ENCODE measurements around the gene ESM1. TPM values are rescaled to one million over a fixed set of nuclear protein-coding genes. Genes with fewer than 3 reads are reported as not detected.

The ESM1 gene
- polyA plus RNA-seq, 2 of the 4 experiments (the other 2 are of a cell fraction): not detected

DNA sequence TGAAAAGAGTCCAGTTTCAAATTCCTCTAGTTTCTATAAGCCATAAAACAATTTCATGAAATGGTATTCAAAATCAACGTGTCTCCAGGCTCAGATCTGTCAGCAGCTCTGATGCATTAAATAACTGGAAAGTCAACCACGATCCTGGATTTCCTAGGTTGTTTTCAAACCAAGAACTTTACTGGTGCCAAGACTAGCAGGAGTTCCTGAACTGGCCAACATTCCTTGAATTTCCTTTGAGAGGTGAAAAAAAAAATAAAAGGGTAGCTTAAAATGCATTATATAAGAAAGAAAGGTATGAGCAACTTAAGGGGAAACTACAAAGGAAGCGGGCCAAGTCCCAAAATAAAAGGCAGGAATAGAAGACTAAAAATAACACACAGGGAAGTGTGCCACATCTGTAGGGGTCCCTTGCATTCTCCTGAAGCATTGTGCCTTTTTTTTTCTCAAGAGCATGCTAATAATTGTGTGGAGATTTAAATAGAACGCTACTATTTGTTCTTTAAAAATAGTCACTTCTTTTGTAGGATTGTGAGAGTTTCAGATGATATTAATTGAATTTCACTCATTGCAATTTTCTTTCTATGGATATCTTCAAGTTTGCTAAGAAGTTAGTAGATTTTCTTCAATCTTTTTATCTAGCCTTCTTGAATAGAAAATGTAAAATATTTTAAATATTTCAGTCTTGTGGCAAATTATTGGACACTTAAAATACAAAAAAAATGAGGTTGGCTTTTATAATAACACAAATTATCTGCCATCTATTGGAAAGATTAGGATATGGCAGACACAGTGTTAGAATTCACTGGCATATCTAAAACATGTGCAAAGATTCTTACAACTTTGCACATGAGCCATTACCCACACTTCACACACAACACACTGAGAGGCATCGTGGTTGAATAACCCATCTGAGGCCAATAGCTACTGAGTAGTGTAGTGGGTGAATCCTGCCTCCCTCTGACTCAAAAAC lies 15.3 kb downstream of the ESM1 start:
- ATAC-seq (no peak), DNase-seq (ENCODE audit: low read depth in 1 of 2, low spot score in 1 of 2) (no peak), FAIRE-seq (no peak)
- Histone ChIP-seq H3K27ac (no peak overlapping the region), H3K4me3 (no peak overlapping the region), H3K4me2 (no peak overlapping the region), H3K9me3 (no peaks in the 10 kb centered on the region), H3K4me1 (no peaks in the 10 kb centered on the region)
- CTCF ChIA-PET: interaction anchor here (0.6 to 1.1 kb wide), 3 partner anchors 12 to 189 kb away, joined by 3 read pairs; no protein-coding TSS in a partner anchor
- POLR2A ChIA-PET: no interaction called here
- TF ChIP-seq RAD21 (conservative IDR thresholded peaks at IDR 0.05 in 1 of 2, IDR thresholded peaks at IDR 0.05 in 1 of 2) (no peak), HOXB5 (CRISPR knock-in tag; IDR thresholded peaks at IDR 0.05) (no peak), FOXS1 (CRISPR knock-in tag; IDR thresholded peaks at IDR 0.05) (no peak), MYC (IDR thresholded peaks at IDR 0.05; ENCODE audit: borderline replicate concordance, low read length) (no peak), KDM1A (IDR thresholded peaks at IDR 0.05; ENCODE audit: low read depth) (no peak), HEYL (CRISPR knock-in tag; IDR thresholded peaks at IDR 0.05) (no peak), POLR2A (IDR thresholded peaks at IDR 0.05; ENCODE audit: low read length) (no peak), ZFP36 (IDR thresholded peaks at IDR 0.05; ENCODE audit: borderline replicate concordance, partially characterized antibody) (no peak), GATA3 (IDR thresholded peaks at IDR 0.05; ENCODE audit: borderline replicate concordance) (no peak), ZSCAN20 (CRISPR knock-in tag; IDR thresholded peaks at IDR 0.05) (no peak), CHD2 (IDR thresholded peaks at IDR 0.05; ENCODE audit: low read length, partially characterized antibody) (no peak), FOSB (CRISPR knock-in tag; IDR thresholded peaks at IDR 0.05) (no peak)
- TF ChIP-seq, protein P1, sequence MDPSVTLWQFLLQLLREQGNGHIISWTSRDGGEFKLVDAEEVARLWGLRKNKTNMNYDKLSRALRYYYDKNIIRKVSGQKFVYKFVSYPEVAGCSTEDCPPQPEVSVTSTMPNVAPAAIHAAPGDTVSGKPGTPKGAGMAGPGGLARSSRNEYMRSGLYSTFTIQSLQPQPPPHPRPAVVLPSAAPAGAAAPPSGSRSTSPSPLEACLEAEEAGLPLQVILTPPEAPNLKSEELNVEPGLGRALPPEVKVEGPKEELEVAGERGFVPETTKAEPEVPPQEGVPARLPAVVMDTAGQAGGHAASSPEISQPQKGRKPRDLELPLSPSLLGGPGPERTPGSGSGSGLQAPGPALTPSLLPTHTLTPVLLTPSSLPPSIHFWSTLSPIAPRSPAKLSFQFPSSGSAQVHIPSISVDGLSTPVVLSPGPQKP (IDR thresholded peaks at IDR 0.05; ENCODE audit: low read depth, low read length): no peak
- TF ChIP-seq, protein P2, sequence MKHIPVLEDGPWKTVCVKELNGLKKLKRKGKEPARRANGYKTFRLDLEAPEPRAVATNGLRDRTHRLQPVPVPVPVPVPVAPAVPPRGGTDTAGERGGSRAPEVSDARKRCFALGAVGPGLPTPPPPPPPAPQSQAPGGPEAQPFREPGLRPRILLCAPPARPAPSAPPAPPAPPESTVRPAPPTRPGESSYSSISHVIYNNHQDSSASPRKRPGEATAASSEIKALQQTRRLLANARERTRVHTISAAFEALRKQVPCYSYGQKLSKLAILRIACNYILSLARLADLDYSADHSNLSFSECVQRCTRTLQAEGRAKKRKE (CRISPR knock-in tag; IDR thresholded peaks at IDR 0.05; ENCODE audit: low read depth): no peak
- TF ChIP-seq, protein P3, sequence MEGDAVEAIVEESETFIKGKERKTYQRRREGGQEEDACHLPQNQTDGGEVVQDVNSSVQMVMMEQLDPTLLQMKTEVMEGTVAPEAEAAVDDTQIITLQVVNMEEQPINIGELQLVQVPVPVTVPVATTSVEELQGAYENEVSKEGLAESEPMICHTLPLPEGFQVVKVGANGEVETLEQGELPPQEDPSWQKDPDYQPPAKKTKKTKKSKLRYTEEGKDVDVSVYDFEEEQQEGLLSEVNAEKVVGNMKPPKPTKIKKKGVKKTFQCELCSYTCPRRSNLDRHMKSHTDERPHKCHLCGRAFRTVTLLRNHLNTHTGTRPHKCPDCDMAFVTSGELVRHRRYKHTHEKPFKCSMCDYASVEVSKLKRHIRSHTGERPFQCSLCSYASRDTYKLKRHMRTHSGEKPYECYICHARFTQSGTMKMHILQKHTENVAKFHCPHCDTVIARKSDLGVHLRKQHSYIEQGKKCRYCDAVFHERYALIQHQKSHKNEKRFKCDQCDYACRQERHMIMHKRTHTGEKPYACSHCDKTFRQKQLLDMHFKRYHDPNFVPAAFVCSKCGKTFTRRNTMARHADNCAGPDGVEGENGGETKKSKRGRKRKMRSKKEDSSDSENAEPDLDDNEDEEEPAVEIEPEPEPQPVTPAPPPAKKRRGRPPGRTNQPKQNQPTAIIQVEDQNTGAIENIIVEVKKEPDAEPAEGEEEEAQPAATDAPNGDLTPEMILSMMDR (IDR thresholded peaks at IDR 0.05): no peak
- TF ChIP-seq, protein P4, sequence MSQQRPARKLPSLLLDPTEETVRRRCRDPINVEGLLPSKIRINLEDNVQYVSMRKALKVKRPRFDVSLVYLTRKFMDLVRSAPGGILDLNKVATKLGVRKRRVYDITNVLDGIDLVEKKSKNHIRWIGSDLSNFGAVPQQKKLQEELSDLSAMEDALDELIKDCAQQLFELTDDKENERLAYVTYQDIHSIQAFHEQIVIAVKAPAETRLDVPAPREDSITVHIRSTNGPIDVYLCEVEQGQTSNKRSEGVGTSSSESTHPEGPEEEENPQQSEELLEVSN (IDR thresholded peaks at IDR 0.05; ENCODE audit: borderline replicate concordance, low read depth): no peak
- TF ChIP-seq, protein P5, sequence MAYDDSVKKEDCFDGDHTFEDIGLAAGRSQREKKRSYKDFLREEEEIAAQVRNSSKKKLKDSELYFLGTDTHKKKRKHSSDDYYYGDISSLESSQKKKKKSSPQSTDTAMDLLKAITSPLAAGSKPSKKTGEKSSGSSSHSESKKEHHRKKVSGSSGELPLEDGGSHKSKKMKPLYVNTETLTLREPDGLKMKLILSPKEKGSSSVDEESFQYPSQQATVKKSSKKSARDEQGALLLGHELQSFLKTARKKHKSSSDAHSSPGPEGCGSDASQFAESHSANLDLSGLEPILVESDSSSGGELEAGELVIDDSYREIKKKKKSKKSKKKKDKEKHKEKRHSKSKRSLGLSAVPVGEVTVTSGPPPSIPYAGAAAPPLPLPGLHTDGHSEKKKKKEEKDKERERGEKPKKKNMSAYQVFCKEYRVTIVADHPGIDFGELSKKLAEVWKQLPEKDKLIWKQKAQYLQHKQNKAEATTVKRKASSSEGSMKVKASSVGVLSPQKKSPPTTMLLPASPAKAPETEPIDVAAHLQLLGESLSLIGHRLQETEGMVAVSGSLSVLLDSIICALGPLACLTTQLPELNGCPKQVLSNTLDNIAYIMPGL (CRISPR knock-in tag; IDR thresholded peaks at IDR 0.05; ENCODE audit: borderline replicate concordance): no peak
- WGBS (ENCODE audit: missing lambda C conversion rate): 22% methylated on average over 5 of the region's 5 CpGs

DNA sequence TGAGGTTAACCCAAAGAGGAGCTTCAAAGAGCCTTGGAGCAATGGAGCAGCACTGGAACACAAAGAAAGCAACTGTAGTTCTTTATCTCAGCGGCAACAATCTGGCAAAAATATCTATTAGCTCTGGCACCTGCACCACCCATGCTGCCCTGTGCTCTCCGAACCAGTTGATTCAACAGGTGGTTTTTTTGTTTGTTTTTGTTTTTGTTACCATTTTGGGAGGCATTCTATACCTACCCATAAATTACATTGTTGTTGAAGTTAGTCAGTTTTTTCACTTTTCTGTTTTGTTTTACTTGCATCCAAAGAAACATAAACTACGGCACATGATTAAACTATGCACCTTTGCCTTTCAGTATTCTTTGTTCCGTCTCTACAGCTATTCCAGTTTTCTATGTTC lies 16.2 kb downstream of the ESM1 start:
- ChIA-PET POLR2A (no interaction called here), CTCF (interaction anchor here (0.6 to 1.6 kb wide), 4 partner anchors 10 to 190 kb away, joined by 3 to 5 read pairs (median 3); no protein-coding TSS in a partner anchor)
- no peak for DNase-seq (ENCODE audit: low read depth in 1 of 2, low spot score in 1 of 2)
- FAIRE-seq: no peak
- Histone ChIP-seq H3K4me3 (no peak overlapping the region), H3K4me2 (no peak overlapping the region), H3K27ac (no peak overlapping the region), H3K9me3 (no peaks in the 10 kb centered on the region), H3K4me1 (no peaks in the 10 kb centered on the region)
- no peak for TF ChIP-seq FOSB (CRISPR knock-in tag; IDR thresholded peaks at IDR 0.05)
- no peak for TF ChIP-seq NPAS2 (CRISPR knock-in tag; IDR thresholded peaks at IDR 0.05; ENCODE audit: borderline replicate concordance)
- TF ChIP-seq CHD4 (IDR thresholded peaks at IDR 0.05; ENCODE audit: borderline replicate concordance): no peak
- TF ChIP-seq, protein P6, sequence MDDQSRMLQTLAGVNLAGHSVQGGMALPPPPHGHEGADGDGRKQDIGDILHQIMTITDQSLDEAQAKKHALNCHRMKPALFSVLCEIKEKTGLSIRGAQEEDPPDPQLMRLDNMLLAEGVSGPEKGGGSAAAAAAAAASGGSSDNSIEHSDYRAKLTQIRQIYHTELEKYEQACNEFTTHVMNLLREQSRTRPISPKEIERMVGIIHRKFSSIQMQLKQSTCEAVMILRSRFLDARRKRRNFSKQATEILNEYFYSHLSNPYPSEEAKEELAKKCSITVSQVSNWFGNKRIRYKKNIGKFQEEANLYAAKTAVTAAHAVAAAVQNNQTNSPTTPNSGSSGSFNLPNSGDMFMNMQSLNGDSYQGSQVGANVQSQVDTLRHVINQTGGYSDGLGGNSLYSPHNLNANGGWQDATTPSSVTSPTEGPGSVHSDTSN (IDR thresholded peaks at IDR 0.05): no peak
- no peak for TF ChIP-seq POLR2A (IDR thresholded peaks at IDR 0.05; ENCODE audit: low read length)
- TF ChIP-seq MYC (IDR thresholded peaks at IDR 0.05; ENCODE audit: borderline replicate concordance, low read length): no peak
- no peak for TF ChIP-seq TFCP2L1 (CRISPR knock-in tag; IDR thresholded peaks at IDR 0.05)
- no peak for TF ChIP-seq EHMT2 (IDR thresholded peaks at IDR 0.05; ENCODE audit: low read depth)
- no peak for TF ChIP-seq ESRRA (IDR thresholded peaks at IDR 0.05; ENCODE audit: borderline replicate concordance, low read length)
- no peak for ATAC-seq
- WGBS (ENCODE audit: missing lambda C conversion rate): 52% methylated on average over 4 of the region's 4 CpGs
